Ureter (tissue), 1 donor: Measurements from ENCODE around the gene NOP9. TPM values are rescaled to one million over a fixed set of nuclear protein-coding genes. Genes with fewer than 3 reads are reported as not detected.

ENCODE experiments used
- DNase-seq: peaks from one replicate; pipeline ENCODE4 v3.0.0-alpha.2; 2020; ENCODE audit warnings: low spot score
- total RNA-seq: library from RNA; stranded (reverse); gene quantifications from one replicate; pipeline ENCODE4 v1.2.4, GENCODE V29; 2023
- donor health status: DM: yes; HTN: yes; CAD: no.

The NOP9 gene, protein sequence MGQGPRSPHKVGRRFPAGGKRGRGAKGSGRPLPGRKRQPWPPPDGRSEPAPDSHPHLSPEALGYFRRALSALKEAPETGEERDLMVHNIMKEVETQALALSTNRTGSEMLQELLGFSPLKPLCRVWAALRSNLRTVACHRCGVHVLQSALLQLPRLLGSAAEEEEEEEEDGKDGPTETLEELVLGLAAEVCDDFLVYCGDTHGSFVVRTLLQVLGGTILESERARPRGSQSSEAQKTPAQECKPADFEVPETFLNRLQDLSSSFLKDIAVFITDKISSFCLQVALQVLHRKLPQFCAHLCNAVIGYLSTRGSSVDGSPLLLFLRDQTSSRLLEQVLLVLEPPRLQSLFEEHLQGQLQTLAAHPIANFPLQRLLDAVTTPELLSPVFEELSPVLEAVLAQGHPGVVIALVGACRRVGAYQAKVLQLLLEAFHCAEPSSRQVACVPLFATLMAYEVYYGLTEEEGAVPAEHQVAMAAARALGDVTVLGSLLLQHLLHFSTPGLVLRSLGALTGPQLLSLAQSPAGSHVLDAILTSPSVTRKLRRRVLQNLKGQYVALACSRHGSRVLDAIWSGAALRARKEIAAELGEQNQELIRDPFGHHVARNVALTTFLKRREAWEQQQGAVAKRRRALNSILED
- total RNA-seq = 36.5 TPM

GRCh38 chr14:24299255-24300191 is at the start of gene NOP9, which contains the start of gene DHRS1:
NOP9 (plus strand) TSS chr14:24299850; CDS start chr14:24299955, 105 bp downstream.
DHRS1 (minus strand) TSS chr14:24299780; CDS start chr14:24299106, 674 bp downstream.
- peak; percentile 94 for DNase-seq

- DNase-seq = no peak
Measured at GRCh38 chr14:24250354-24250753, 49.3 kb upstream of the NOP9 start.

GRCh38 chr14:24251880-24252288 is 47.8 kb upstream of the NOP9 start:
- DNase-seq = no peak

- no peak for DNase-seq
Measured at GRCh38 chr14:24252289-24253124, 47.1 kb upstream of the NOP9 start.

- DNase-seq = no peak
Measured at GRCh38 chr14:24253936-24254335, 45.7 kb upstream of the NOP9 start.

DNA sequence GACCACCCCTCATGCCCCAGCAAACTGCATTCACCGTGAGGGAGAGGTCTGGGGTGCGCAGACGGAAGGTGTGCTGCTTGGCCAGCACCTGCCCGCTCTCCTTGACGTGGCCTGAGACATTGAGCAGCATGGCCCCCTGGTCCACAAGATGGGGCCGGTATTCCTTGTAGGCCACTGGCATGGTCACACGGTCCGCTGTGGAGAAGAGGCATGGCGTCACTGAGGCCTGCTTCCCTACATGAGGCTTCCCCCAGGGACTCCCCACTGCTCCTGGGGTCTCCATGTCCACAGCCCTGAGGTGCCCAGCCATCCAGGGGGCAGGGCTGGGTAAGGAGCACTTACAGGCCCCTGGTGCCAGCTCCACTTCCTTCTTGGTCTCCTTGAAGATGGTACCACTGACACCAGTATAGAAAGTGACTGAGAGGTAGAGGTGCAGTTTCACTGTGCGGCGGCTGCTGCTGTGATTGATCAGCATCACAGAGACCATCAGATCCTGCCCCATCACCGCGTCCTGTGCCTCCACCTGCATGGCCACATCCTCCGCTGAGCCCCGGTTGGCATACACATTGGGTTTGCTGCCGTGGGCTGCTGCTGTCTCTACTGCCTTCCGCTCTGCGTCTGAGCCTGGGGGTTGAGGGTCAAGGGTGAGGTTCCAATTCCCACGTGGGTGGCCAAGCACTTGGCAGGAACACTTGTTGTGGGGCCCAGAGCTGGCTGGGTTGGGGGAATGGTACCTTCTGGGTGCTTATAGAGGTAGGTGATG is 44.8 kb upstream of the NOP9 start:
- no peak for DNase-seq

GRCh38 chr14:24255438-24255837 is 44.2 kb upstream of the NOP9 start:
- no peak for DNase-seq

- no peak for DNase-seq
Measured at GRCh38 chr14:24255931-24256711, 43.5 kb upstream of the NOP9 start.

- no peak for DNase-seq
Measured at GRCh38 chr14:24256960-24257359, 42.7 kb upstream of the NOP9 start.

GRCh38 chr14:24258119-24258518 is 41.5 kb upstream of the NOP9 start:
- DNase-seq = no peak

- no peak for DNase-seq
Measured at GRCh38 chr14:24258548-24259265, 40.9 kb upstream of the NOP9 start.

DNA sequence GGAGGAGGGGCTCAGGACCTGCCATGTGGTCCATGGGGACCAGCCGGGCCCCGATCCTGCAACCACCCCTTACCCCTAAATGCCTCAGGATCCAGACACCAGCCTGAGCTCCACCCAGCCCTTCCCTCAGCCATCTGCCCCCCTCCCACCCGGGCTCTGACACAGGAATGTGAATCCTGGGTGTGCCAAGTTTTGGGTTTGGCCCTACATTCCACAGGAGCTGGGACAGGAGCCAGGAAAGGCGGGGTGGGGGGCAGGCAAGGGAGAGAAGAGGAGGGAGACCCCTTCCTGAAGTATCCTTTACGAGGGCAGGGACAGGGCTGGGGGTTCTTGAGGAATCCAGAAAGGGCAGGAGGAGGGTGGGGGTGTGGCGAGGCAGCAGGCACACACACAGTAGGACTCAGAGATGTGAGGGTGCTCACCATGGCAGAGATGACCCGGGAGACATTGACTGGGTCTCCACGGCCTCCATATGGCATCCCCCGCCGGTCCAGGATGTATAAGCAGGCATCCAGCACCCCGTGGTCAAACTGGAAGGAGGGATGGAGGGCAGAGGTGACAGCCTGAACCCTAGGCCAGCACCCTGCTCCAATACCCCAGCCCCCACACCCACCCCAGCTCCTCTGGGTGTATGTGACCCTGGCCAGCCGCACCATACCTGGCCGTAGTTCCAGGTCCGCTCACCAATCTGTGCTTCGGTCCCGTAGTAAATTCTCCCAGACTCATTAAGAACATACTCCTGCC is 40.2 kb upstream of the NOP9 start:
- DNase-seq = peak; percentile 66

DNA sequence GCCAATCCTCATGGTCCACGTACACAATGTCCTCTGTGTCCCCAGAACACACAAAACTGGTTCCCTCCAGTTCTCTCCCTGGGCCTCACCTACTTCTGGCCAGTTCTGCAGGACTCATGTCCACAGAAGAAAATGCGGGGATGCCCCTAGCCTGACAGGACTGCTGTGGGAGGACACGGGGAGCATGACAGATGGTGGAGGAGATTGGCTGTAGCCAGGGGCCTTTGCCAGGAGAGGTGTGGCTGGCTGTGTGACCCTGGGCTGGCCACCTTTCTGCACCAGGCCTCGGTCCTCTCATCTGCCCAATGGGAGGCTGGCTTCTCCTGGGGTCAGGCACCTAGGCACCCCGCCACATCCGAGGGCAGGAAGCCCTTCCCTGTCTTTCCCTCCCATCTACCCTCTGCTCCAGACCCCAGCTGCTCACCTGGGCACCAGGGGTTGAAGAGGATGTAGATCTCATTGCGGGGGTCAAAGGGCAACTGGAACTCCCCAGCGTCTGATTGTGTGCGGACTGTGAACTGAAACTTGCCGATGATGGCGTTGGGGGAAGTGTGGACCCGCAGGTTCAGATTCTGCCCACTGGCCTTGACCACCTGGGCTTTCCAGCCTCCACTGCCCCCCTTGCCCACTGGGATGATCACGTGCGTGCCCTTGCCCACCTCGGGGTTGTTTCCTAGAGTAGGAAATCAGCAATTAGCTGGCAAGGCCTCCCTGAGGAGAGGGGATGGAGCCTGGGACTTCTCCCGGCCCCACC is 39.4 kb upstream of the NOP9 start:
- no peak for DNase-seq

- no peak for DNase-seq
Measured at GRCh38 chr14:24260780-24261157, 38.9 kb upstream of the NOP9 start.

- no peak for DNase-seq
Measured at GRCh38 chr14:24261256-24261968, 38.2 kb upstream of the NOP9 start.

DNA sequence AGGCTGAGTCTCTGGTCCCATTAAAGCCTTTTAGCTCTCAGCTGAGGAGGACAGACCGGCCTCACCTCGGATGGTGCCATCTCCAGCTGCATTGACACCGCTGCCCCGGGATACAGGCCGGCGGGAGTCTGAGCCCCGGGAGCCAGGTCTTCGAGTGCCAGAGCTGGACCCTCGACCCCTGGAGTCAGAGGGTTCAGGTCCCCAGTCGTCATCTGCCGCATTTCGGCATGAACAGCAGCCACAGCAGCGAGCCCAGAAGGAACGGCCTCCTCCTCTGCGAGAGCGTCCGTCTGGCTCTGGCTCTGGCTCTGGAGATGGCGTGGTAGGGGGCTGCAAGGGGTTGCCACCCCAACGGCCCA is 37.7 kb upstream of the NOP9 start:
- no peak for DNase-seq
